ENCODE data around the gene MB21D2.
"Not testable (repeated sequence)": the region's sequence is repeated elsewhere in the genome, so short reads cannot be mapped to it uniquely, and the experiment has no call there.

Gene MB21D2

GRCh38 chr3:192862408-192863090 lies 55.1 kb downstream of the MB21D2 start:
- DNase-seq (ENCODE audit: low read depth in 4 of 4, low spot score in 1 of 4), result no peak

GRCh38 chr3:192861972-192862371 lies 55.7 kb downstream of the MB21D2 start:
- no peak for DNase-seq (ENCODE audit: low read depth in 4 of 4, low spot score in 1 of 4)

GRCh38 chr3:192860454-192860853 lies 57.2 kb downstream of the MB21D2 start:
- DNase-seq (ENCODE audit: low read depth in 4 of 4, low spot score in 1 of 4), result no peak

GRCh38 chr3:192858849-192859585 lies 58.6 kb downstream of the MB21D2 start:
- DNase-seq (ENCODE audit: low read depth in 4 of 4, low spot score in 1 of 4), result no peak

GRCh38 chr3:192857260-192857661 lies 60.4 kb downstream of the MB21D2 start:
- no peak for DNase-seq (ENCODE audit: low read depth in 4 of 4, low spot score in 1 of 4)

- DNase-seq (ENCODE audit: low read depth in 4 of 4, low spot score in 1 of 4), result no peak
These were observed 62.2 kb downstream of the MB21D2 start for GRCh38 chr3:192855434-192855833.

DNA sequence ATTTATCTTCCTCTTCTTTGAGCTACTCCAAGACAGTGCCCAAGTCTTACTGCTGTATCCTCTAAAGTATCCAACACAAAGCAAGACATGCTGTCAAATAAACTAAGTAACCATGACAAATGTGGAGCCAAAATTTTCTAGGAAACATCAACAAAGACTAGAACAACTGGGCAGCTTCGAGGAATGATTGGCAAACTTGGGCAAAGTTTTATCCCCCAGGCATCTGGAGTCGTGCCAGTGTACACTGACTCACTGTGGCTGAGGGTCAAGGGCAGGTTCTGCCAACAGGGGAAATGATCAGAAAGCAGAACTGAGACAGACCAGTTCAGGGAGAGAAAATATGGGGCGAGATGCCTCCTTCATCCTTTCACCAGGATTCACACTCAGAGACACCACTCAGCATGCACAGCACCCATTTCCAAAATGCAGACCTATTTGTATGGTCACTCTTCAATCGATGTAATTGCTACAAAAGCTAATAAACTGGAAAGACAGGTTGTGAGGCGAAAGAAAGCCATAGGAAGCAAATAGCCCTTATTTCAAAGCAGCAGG lies 65.8 kb downstream of the MB21D2 start:
- DNase-seq (ENCODE audit: low read depth in 4 of 4, low spot score in 1 of 4), result no peak

DNA sequence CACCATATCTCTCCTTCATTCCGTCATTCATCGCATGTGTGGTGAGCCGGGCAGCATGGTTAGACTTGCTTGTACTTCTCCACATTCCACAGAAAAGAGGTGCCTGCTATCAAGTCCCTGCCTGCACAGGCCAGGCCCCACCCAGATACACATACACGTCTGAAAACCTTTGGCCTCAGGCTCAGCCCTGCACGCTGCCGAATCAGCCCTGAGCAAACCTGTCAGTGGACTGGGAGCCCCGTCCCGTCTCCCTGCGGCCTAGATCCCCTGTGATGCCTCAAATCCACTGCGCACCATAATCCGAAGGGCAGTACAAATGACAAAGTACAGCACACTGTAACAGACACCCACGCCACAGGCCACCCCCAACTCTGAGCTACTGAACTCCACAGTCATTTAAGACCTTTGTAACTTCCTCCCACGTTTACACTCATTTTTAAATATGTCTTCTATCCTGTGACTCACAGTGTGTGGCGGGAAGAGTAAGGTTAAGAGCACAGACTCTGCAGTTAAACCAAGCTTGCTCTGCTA lies 67.1 kb downstream of the MB21D2 start:
- DNase-seq (ENCODE audit: low read depth in 4 of 4, low spot score in 1 of 4), result peak in 3 of 4 experiments; percentile 6 to 35 (median 14)

- DNase-seq (ENCODE audit: low read depth in 4 of 4, low spot score in 1 of 4), result not testable (repeated sequence)
These were observed 67.8 kb downstream of the MB21D2 start for GRCh38 chr3:192849821-192850220.

- DNase-seq (ENCODE audit: low read depth in 4 of 4, low spot score in 1 of 4), result no peak
These were observed 69.1 kb downstream of the MB21D2 start for GRCh38 chr3:192848371-192849233.

- no peak for DNase-seq (ENCODE audit: low read depth in 4 of 4, low spot score in 1 of 4)
These were observed 69.7 kb downstream of the MB21D2 start for GRCh38 chr3:192847941-192848340.

GRCh38 chr3:192845526-192845855 lies 72.2 kb downstream of the MB21D2 start:
- DNase-seq (ENCODE audit: low read depth in 4 of 4, low spot score in 1 of 4), result no peak

DNA sequence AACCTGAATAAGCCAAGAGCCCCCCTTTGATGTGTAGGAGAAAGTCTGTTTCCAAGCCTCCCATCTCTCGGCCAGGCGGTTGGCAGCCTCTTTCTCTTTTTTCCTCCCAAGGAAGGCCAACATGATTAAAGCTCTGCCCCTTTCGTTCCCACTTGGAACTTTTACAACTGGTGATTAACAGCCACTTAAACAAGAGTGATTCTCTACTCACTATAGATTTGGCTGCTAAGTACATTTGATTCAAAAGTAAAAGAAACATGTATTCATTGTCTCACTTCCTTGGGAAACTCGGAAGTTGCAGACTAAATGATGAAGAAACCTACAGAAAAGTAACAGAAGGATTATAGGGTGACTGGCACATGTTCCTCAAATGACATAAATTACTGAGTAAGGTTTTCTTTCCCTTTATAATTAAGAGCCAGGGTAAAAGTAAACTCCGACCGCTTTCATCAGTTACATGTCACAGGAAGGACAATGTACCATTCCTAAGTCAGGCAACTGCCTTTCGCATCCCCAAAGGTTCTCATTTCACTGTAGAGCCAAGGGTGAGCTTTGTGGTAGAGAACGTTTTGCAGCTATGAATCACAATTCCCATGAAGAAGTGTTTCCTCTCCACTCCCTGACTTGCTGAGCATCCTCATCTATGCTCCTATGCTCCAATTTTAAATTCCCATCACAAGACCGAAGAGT lies 72.7 kb downstream of the MB21D2 start:
- no peak for DNase-seq (ENCODE audit: low read depth in 4 of 4, low spot score in 1 of 4)

GRCh38 chr3:192844486-192844765 lies 73.2 kb downstream of the MB21D2 start:
- no peak for DNase-seq (ENCODE audit: low read depth in 4 of 4, low spot score in 1 of 4)

DNA sequence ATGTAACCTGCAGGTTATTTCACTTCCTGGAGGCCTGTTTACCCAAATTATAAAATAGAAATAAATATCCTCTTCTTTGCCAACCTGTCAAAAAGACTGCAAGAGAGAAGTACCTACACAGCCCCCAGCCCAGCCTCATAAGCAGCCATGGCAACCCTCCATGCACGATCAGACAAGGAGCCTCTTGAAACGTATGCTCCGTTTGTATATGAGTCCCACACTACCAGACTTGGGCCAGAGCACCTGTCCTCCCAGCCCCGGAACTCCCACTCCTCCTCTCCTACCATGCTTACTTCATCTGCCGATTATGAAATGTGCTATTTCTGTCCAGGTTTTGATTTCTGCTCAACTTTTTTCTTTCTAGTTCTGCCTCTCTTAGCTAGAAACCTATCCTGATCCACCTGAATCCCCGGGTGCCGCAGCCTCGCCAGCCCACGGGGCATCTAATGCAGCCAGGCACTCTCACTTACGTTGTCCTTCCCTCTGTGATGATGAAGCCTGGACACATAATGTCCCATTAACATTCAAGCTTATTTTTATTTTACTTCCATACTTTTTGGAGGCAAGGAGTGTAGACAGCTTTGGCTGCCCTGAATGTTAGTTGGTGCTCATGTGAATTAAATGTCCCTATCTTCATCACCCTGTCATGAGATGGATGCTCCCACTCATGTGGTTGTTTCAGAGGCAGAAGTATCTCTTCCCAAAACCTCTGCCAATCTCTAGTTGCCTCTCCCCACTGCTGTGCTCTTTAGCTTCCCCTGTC lies 73.8 kb downstream of the MB21D2 start:
- no peak for DNase-seq (ENCODE audit: low read depth in 4 of 4, low spot score in 1 of 4)

GRCh38 chr3:192843119-192843518 lies 74.5 kb downstream of the MB21D2 start:
- DNase-seq (ENCODE audit: low read depth in 4 of 4, low spot score in 1 of 4), result no peak

DNA sequence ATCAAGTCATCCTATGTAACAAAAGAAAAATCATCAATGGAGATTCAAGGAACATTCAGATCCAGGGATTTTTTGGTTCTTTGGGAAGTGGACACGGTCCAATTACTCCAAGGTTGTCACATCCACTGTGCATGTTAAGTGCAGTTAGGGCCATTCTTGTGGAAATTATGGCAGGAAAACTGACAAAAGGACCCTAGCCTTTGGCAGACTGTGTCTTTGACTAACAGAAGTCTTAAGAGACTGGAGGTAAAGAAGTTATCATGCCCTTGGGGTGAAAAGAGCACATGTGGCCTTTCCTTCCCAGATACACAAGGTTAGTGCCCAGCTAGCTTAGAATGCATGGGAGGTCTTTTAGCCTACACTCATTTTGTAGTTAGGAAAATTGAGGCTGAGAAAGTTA lies 74.9 kb downstream of the MB21D2 start:
- DNase-seq (ENCODE audit: low read depth in 4 of 4, low spot score in 1 of 4), result no peak

GRCh38 chr3:192842138-192842537 lies 75.5 kb downstream of the MB21D2 start:
- no peak for DNase-seq (ENCODE audit: low read depth in 4 of 4, low spot score in 1 of 4)

GRCh38 chr3:192841428-192841827 lies 76.2 kb downstream of the MB21D2 start:
- DNase-seq (ENCODE audit: low read depth in 4 of 4, low spot score in 1 of 4), result no peak

- DNase-seq (ENCODE audit: low read depth in 4 of 4, low spot score in 1 of 4), result no peak
These were observed 77.4 kb downstream of the MB21D2 start for GRCh38 chr3:192840143-192840836.
